GM19324 (cell line): ENCODE results near the gene POPDC3.
"Not testable (repeated sequence)": the region's sequence is repeated elsewhere in the genome, so short reads cannot be mapped to it uniquely, and the experiment has no call there.

Source experiments
- ATAC-seq: cut with Tn5 transposase; IDR thresholded peaks from one replicate; pipeline ENCODE4 v1.9.1; 2021; ENCODE audit warnings: mild to moderate bottlenecking, moderate library complexity; ENCODE audit not compliant: unreplicated experiment, low FRiP score

The POPDC3 gene

DNA sequence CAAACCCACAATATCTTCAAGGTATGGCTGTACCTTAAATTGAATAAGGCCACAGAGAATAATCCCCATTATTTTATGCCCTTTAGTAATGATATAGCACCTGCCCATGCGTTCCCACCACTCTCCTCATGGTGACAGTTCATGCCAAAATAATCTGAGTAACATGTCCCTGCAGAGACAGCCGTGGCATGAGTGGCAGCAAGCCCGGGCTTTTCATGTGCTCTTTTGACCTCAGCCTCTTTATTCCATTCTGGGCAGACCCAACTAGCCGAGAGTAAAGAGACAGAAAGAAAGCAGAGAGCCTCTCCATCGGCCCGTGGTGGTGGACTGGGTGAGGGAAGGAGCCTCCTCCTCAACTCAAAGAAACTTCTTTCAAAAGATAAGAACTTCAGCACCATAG is 19.9 kb upstream of the POPDC3 start:
- no peak for ATAC-seq

GRCh38 chr6:105196076-105196475 is 16.3 kb upstream of the POPDC3 start:
- no peak for ATAC-seq

DNA sequence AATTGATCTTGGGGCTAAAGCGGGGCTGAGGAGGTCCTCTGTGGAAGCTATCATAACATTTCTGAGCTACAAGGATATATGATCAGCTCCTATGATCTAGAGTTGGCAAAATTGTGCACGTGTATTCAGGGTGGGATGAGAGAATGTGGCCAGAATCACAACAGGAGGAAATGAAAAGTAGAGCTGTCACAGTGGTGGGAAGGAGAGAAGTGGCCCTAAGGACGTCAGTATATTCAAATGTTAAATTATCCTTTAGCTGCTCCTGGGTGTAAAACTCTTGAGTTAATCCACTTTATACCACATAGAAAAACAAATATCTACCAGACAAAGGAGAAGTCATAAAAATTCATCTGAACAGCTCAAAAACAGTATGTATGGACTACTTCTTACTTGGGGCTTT is 14.8 kb upstream of the POPDC3 start:
- no peak for ATAC-seq

DNA sequence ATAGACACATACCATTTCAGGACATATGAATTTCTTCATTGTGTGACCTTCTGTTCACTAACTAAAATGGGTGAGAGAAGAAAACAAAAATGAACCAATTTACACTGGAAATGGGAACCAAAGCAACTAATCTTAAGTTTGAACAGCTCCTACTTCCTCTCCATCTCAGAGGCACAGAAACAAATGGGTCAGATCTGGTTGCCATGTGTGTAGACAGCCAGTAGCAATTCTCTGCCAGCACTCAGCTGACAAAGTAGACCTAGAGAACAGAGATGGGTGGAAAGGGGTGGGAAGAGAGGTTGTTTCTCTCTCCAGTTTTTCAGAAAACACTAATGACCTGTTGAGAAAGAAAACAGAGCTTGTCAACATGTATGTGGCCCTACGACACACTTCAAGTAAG is 14.3 kb upstream of the POPDC3 start:
- ATAC-seq = no peak

- ATAC-seq = no peak
Measured at GRCh38 chr6:105193647-105194046, 13.8 kb upstream of the POPDC3 start.

DNA sequence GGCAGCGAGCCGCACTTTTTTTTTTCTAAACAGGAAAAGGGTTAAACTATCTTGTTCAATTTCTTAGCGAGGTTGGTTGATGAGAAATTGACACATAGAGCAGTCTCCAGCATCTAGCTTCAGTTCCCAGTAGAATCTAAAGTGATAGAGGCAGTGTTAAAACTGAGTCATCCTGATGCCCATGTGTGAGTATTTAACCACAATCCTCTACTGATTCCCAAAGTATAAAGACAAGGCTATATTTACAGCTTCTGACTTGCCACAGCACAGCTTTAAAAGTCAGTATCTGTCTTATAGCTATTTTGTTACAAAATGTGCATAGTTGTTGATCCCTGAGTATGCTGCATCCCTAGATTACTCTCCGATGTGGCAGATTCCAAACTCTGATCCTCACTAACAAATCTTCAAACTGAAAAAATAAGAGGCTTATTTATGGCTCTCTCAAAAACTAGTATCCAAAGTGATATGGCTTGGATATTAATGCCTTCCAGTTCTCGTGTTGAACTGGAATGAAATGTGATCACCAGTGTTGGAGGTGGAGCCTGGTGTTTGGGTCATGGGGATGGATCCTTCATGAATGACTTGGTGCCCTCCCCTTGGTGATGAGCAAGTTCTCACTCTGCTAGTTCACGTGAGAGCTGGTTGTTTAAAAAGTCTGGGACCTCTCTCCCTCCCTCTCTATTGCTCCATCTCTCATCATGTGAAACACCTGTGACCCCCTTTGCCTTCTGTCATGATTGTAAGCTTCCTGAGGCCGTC is 13.1 kb upstream of the POPDC3 start:
- ATAC-seq = no peak

DNA sequence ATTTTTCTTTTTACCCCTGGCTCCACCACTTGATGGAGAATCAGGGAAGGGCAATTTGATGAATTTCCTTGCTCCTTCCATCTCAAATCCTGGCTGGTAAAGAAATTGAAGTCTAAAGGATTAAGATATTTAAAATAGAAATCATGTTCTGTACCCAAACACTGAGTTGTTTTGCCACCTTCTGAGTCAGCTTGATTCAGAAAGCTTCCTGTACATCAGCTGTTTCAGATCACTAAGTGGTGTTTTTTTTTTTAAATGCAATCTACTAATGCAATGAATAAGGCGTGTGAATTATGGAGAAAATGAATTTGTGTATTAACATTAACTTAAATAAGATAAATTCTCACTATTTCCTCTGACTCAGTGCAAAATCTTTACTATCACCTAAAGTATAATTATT is 11.5 kb upstream of the POPDC3 start:
- no peak for ATAC-seq

DNA sequence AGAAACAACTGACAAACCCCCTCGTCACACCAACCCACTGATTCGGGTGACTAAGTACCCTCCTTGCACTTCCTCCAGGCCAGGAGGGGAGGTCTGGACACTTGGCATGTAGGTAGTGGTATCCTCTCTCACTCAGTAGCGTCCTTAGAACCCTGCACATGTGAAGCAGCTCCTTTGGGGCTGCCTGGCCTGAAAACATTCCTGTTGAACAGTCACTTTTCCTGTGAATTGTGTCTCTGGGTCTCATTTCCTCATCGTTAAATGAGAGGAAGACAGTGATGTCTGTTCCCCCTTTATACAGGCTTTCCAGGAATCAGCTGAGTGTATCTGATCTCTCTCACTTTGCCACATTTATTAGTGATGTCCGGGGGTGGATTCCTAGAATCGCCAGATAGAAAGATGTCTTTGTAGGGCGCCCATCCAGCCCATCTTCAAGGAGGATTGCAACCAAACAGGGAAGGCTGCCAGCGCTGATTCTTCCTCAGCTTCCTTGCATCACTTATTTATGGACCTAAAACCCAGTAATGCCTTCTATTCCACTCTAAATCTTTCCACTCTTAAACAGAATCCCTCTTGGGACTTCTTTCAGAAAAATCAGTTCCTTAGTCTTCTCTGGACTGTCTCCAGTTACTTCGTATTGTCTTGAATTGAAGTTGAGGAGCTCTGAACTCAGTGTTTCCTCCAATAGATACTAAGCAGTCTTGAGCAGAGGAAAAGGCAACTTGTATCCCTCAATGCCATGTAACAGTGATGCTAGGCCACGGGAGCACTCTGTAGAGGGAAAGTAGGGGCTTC is 9.4 kb upstream of the POPDC3 start:
- no peak for ATAC-seq

DNA sequence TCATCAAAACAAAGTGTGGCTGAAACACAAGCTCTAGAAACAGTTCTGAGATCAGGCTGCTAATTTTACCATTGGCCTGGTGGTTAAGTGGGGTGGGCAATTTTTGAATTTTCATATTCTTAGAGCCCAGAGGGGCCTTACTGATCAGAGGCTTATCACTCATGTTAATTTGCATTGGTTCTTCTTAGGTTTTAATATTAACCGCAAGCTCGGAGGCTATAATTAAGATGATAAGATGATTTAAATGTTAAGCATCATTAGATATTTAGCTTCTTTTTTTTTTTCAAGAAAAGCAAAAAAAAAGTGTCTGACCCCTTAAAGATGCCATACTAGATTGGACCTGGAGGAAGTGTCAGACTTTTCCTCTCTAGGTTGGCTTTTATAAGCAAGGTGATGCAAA is 8.4 kb upstream of the POPDC3 start:
- ATAC-seq = no peak

DNA sequence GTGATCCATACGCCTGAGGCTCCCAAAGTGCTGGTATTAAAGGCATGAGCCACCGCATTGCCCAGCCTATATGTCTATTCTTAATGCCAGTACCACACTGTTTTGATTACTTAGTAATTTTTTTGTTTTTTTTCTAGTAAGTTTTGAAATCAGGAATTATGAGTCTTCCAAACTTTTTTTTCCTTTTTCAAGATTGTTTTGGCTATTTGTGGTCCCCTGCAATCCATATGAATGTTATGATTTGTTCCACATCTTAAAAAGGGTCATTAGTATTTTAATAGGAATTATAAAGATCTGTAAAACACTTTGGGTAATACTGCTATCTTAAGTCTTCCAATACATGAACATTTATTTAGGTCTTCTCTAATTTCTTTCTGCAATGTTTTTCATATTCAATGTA is 6.8 kb upstream of the POPDC3 start:
- ATAC-seq = no peak

DNA sequence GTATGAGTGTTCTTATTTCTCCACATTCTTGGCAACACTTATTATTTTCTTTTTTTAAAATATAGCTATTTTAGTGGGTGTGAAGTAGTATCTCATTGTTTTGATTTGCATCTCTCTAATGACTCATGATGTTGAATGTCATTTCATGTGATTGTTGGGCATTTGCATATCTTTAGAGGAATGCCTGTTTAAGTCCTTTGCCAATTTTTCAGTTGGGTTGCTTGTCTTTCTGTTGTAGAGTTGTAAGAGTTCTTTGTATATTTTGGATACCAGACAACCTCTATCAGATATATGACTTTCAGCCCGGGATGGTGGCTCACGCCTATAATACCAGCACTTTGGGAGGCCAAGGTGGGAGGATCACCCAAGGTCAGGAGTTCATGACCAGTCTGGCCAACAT is 5.1 kb upstream of the POPDC3 start:
- ATAC-seq = no peak

DNA sequence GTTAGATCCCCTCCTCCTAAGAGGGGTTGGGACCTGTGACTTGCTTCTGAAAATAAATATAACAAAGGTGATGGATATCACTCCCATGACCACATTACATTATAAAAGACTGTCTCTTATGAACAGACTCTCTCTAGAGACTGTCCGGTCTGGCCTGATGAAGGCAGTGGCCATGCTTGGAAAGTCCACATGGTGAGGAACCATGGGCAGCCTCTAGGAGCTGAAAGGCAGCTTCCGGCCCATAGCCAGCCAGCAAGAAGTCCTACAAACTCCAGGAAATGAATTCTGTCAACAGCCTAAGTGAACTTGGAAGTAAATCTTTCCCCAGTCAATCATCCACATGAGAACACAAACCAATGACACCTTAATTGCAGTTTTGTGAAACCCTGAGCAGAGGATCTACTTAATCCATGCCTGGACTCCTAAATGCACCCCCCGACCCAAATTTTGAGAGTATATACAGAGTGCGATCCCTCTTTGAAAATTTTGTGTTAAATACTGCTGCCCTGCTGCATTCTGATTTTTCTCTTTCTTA is 2.2 kb upstream of the POPDC3 start:
- no peak for ATAC-seq

DNA sequence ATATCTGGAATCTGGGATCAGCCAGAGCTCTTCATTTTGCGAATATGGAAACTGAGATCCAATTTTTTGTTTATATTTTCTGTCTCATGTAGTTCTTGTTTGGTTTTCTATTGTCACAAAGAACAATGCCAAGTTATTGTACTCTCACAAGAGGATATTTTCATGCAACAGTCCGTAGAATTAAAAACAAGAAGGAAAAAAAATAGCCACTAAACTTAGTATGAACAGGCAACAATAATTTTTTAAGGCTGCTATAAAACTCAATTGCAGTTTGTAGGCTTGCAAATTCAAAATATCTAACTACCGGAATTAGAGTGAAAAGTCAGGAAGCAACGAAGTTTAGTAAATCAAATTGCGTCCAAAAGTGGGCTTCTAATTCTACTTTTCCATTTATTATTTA is 1.2 kb downstream of the POPDC3 start:
- no peak for ATAC-seq

DNA sequence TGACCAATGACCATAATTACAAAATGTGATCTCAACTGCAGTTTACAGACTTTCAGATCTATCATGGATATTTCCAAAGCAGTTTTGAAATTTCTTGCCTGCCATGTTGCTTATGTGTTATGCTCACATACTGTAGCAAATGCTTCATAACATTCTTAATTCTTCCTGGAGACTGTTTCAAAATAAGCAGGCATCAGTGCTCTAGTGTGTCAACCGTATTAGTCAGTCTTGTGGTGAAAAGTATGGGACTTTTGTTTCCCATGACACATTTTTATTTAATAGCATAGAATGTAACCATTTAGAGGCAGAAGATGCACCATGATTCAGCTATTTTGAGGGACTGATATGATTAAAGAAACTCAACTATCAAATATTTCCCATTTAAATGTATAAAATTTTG is 1.7 kb downstream of the POPDC3 start:
- ATAC-seq = no peak

GRCh38 chr6:105177556-105177955 is 2.3 kb downstream of the POPDC3 start:
- ATAC-seq = no peak

GRCh38 chr6:105174512-105174911 is 5.3 kb downstream of the POPDC3 start:
- ATAC-seq = no peak

- ATAC-seq = not testable (repeated sequence)
Measured at GRCh38 chr6:105172515-105172914, 7.3 kb downstream of the POPDC3 start.

DNA sequence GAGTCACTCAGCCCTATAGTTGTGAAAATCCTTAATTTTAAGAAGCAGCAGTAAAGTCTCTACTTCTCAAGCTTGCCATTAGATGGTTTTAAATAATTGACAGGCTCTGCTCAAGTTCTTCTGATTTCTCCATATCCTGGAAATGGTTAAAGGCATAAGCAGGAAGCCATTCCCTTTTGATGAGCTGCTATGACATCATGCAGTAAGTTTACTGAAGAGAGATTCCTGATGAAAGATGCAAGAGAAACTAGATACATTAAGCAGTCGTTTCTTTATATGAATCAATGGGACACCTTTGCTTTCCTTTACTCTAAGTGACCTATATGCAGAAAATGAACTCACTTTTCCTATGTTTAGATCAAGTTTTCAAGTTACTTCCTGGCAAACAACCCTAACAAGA is 9.8 kb downstream of the POPDC3 start:
- no peak for ATAC-seq

DNA sequence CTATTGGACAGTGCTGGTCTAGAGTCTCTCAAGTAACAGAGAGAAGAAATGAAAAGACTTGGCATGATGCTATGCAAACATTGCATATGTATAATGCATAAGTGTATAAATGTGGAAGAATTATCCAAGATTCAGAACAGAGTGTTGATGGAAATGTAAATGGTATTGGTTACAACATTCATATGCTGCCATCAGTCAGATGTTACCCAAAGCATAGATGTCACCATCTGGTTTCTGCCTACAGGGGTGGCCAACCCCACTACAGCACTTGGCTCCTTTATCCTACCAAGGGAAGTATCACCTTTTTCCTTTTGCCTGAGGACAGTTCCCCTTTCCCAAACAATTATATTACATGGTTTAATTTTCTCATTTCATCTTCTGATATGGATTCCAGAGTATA is 11.9 kb downstream of the POPDC3 start:
- no peak for ATAC-seq

DNA sequence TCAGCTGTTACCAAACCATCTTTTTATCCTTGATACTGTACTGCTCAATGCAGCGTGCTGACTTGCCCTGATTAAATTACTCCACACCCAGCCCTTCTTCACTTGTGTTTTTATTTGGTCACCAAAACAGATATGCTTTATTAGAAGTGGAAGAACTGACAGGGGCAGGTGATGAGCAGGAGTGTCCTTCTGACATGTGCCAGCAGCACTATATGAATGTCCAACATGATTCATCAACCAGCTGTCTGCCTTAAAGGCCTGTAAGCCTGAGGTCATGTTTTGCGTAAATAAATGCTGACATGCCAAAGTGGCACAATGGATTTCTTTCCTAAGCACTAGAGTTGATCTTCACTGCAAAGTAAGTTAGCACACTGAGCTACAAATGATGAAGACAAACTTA is 15.4 kb downstream of the POPDC3 start:
- ATAC-seq = no peak

DNA sequence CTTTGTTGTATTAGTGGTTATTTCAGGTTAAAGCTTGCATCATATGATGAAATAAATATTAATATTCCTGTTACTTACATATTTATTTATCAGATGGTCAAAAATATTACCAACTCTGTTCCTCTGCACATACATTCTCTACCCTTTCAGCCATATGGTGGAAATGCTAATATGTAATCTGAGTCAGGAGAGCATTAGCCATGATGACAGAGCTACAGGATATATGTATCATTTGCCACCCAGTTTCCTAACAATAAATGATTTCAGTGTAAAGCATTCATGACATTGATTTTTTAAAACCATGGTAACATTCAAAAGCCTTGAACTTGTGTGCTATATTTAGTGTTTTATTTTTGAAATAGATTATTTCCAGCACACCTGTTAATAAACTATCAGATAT is 16.6 kb downstream of the POPDC3 start:
- ATAC-seq = no peak

DNA sequence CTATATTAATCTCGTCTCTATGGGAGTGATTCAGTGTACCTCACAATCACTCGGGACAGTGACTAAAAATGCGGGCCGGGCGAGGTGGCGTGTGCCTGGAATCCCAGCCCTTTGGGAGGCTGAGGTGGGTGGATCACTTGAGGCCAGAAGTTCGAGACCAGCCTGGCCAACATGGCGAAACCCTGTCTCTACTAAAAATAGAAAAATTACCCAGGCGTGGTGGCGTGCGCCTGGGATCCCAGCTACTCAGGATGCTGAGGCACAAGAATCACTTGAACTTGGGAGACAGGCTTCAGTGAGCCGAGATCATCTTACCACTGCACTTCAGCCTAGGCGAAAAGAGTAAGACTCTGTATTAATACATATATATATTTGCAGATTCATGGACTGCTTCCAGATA is 17.4 kb downstream of the POPDC3 start:
- no peak for ATAC-seq
